GM12875 (cell line): ENCODE data around the gene RAB9A.

Experiments used
- H3K4me3 ChIP-seq: one replicate; pipeline ENCODE4 v1.5.1; 2011; ENCODE audit warnings: low read depth, low read length, control low read depth
- CTCF ChIP-seq: IDR thresholded peaks from 2 replicates; pipeline ENCODE4 v1.5.1; 2011; ENCODE audit warnings: low read depth, mild to moderate bottlenecking, control low read depth, inconsistent platforms, low read length, moderate library complexity, borderline replicate concordance; ENCODE audit not compliant: insufficient read depth

RAB9A gene

GRCh38 chrX:13694983-13695382 lies 6.1 kb downstream of the RAB9A start:
- TF ChIP-seq CTCF, result no peak
- H3K4me3 ChIP-seq, result peak overlapping the region; percentile 10

- no peak overlapping the region for H3K4me3 ChIP-seq
- no peak for TF ChIP-seq CTCF
Measured at GRCh38 chrX:13695601-13696115, 6.7 kb downstream of the RAB9A start.

GRCh38 chrX:13697455-13697854 lies 8.5 kb downstream of the RAB9A start:
- no peak for TF ChIP-seq CTCF
- no peak overlapping the region for H3K4me3 ChIP-seq

- H3K4me3 ChIP-seq, result no peak overlapping the region
- no peak for TF ChIP-seq CTCF
Measured at GRCh38 chrX:13697976-13698375, 9.0 kb downstream of the RAB9A start.

- H3K4me3 ChIP-seq, result no peak overlapping the region
- TF ChIP-seq CTCF, result no peak
Measured at GRCh38 chrX:13698432-13698831, 9.5 kb downstream of the RAB9A start.

- H3K4me3 ChIP-seq, result no peak overlapping the region
- TF ChIP-seq CTCF, result no peak
Measured at GRCh38 chrX:13699183-13699826, 10.4 kb downstream of the RAB9A start.

- TF ChIP-seq CTCF, result no peak
- H3K4me3 ChIP-seq, result no peak overlapping the region
Measured at GRCh38 chrX:13700380-13700779, 11.5 kb downstream of the RAB9A start.
